GM23338 (cell line): Measurements from ENCODE around the gene ZNRF1. TPM values are rescaled to one million over a fixed set of nuclear protein-coding genes. Genes with fewer than 3 reads are reported as not detected.

Experiments used
- ATAC-seq: fragments of 200-7000 bp; cut with Tn5 transposase; 3 replicates; pipeline ENCODE4 v1.9.1; 2020
- DNase-seq: peaks from one replicate; pipeline ENCODE4 v3.0.0-alpha.2; 2015; ENCODE audit warnings: low spot score
- H2AFZ ChIP-seq: fragments of 200-600 bp; sonication (generic); 2 replicates; pipeline ENCODE4 v1.8.0; 2016; ENCODE audit warnings: antibody characterized with exemption, mild to moderate bottlenecking, moderate library complexity
- H3F3A ChIP-seq: fragments of 200-600 bp; sonication (generic); replicated peaks from 2 replicates; pipeline ENCODE4 v1.8.0; 2017; ENCODE audit warnings: antibody characterized with exemption, mixed run types, low read depth
- H3K27ac ChIP-seq: fragments of 200-600 bp; sonication (generic); 2 replicates; pipeline ENCODE4 v1.6.1; 2016; ENCODE audit warnings: low read depth
- H3K27me3 ChIP-seq: fragments of 200-600 bp; sonication (generic); 2 replicates; pipeline ENCODE4 v1.8.0; 2016; ENCODE audit warnings: mild to moderate bottlenecking, mixed run types, moderate library complexity; ENCODE audit not compliant: insufficient read depth
- H3K36me3 ChIP-seq: fragments of 200-600 bp; sonication (generic); 2 replicates; pipeline ENCODE4 v1.8.0; 2016; ENCODE audit warnings: mild to moderate bottlenecking; ENCODE audit not compliant: insufficient read depth
- H3K4me1 ChIP-seq: fragments of 200-600 bp; sonication (generic); 2 replicates; pipeline ENCODE4 v1.8.0; 2016; ENCODE audit warnings: mild to moderate bottlenecking, moderate library complexity; ENCODE audit not compliant: insufficient read depth
- H3K4me2 ChIP-seq: fragments of 200-600 bp; sonication (generic); 2 replicates; pipeline ENCODE4 v1.7.1; 2017; ENCODE audit warnings: mixed run types
- H3K4me3 ChIP-seq: fragments of 200-600 bp; sonication (generic); 2 replicates; pipeline ENCODE4 v1.6.1; 2016; ENCODE audit warnings: mixed run types
- H3K79me2 ChIP-seq: fragments of 200-600 bp; sonication (generic); replicated peaks from 2 replicates; pipeline ENCODE4 v1.8.0; 2017; ENCODE audit warnings: mild to moderate bottlenecking; ENCODE audit not compliant: insufficient read depth
- H3K9me2 ChIP-seq: fragments of 200-600 bp; sonication (generic); 2 replicates; pipeline ENCODE4 v1.8.0; 2017; ENCODE audit not compliant: insufficient read depth
- H4K20me1 ChIP-seq: fragments of 200-600 bp; sonication (generic); replicated peaks from 2 replicates; pipeline ENCODE4 v1.8.0; 2017; ENCODE audit warnings: mild to moderate bottlenecking; ENCODE audit not compliant: insufficient read depth
- H3K27ac Mint-ChIP-seq: 2 replicates; pipeline ENCODE4 v1.8.0; 2020; ENCODE audit warnings: inconsistent platforms, mild to moderate bottlenecking, moderate library complexity, mixed read lengths
- H3K27me3 Mint-ChIP-seq: 3 replicates; pipeline ENCODE4 v1.8.0; 2022; ENCODE audit warnings: low read depth, mild to moderate bottlenecking, moderate library complexity, mixed read lengths, inconsistent platforms; ENCODE audit not compliant: insufficient read depth, poor library complexity
- H3K36me3 Mint-ChIP-seq: 3 replicates; pipeline ENCODE4 v1.8.0; 2021; ENCODE audit warnings: low read depth, mild to moderate bottlenecking, inconsistent platforms, moderate library complexity, mixed read lengths
- H3K4me1 Mint-ChIP-seq: 3 replicates; pipeline ENCODE4 v1.8.0; 2020; ENCODE audit warnings: mild to moderate bottlenecking, inconsistent platforms, mixed read lengths
- H3K4me3 Mint-ChIP-seq: 3 replicates; pipeline ENCODE4 v1.8.0; 2021; ENCODE audit warnings: moderate library complexity, mild to moderate bottlenecking, inconsistent platforms, mixed read lengths
- H3K9me3 Mint-ChIP-seq: 3 replicates; pipeline ENCODE4 v1.8.0; 2020; ENCODE audit warnings: moderate library complexity, mild to moderate bottlenecking, inconsistent platforms, mixed read lengths
- CREB1 ChIP-seq: fragments of 250-450 bp; sonication (Bioruptor Pico); IDR thresholded peaks from 2 replicates; pipeline ENCODE4 v1.5.0; 2020; ENCODE audit warnings: low read depth, mild to moderate bottlenecking, moderate library complexity
- EZH2 ChIP-seq: fragments of 200-600 bp; sonication (generic); IDR thresholded peaks from one replicate; pipeline ENCODE4 v1.8.0; 2017; ENCODE audit warnings: antibody characterized with exemption, mild to moderate bottlenecking, low read depth; ENCODE audit not compliant: unreplicated experiment
- EZH2phosphoT487 ChIP-seq: fragments of 200-600 bp; sonication (generic); IDR thresholded peaks from one replicate; pipeline ENCODE4 v1.8.1; 2018; ENCODE audit warnings: antibody characterized with exemption; ENCODE audit not compliant: unreplicated experiment
- JUNB ChIP-seq: IDR thresholded peaks from one replicate; pipeline ENCODE4 v1.6.1; 2016; ENCODE audit warnings: antibody characterized with exemption; ENCODE audit not compliant: unreplicated experiment
- NANOG ChIP-seq: IDR thresholded peaks from 2 replicates; pipeline ENCODE4 v1.6.1; 2016; ENCODE audit warnings: antibody characterized with exemption, borderline replicate concordance
- POLR2AphosphoS5 ChIP-seq: IDR thresholded peaks from 2 replicates; pipeline ENCODE4 v1.6.1; 2016; ENCODE audit warnings: antibody characterized with exemption, low read depth
- REST ChIP-seq: IDR thresholded peaks from one replicate; pipeline ENCODE4 v1.6.1; 2018; ENCODE audit warnings: antibody characterized with exemption; ENCODE audit not compliant: unreplicated experiment
- STAT1 ChIP-seq: IDR thresholded peaks from one replicate; pipeline ENCODE4 v1.6.1; 2016; ENCODE audit warnings: antibody characterized with exemption; ENCODE audit not compliant: unreplicated experiment
- ZNF114 ChIP-seq: fragments of 250-450 bp; sonication (Bioruptor Pico); IDR thresholded peaks from 2 replicates; pipeline ENCODE4 v1.5.0; 2020; ENCODE audit warnings: mild to moderate bottlenecking, moderate library complexity
- ZNF331 ChIP-seq: fragments of 250-450 bp; sonication (Bioruptor Pico); IDR thresholded peaks from 2 replicates; pipeline ENCODE4 v1.5.0; 2020; ENCODE audit warnings: low read depth, mild to moderate bottlenecking, moderate library complexity
- ZNF462 ChIP-seq: fragments of 250-450 bp; sonication (Bioruptor Pico); IDR thresholded peaks from 2 replicates; pipeline ENCODE4 v1.5.0; 2020; ENCODE audit warnings: mild to moderate bottlenecking, moderate library complexity
- polyA plus RNA-seq: library from polyadenylated mRNA; unstranded; fragments of >200 nt; fragmentation: Nextera tagmentation; extraction: Ambion mirVana; gene quantifications from 2 replicates; pipeline ENCODE4 v1.2.1, GENCODE V29; 2016
- total RNA-seq: library from RNA; depleted of rRNA; stranded (reverse); fragments of >200 nt; shearing (Covaris generic); gene quantifications from 2 replicates; pipeline ENCODE4 v1.2.3, GENCODE V29; 2014
- TF ChIP-seq, protein P1 (sequence below): IDR thresholded peaks from 2 replicates; pipeline ENCODE4 v1.6.1; 2016; ENCODE audit warnings: antibody characterized with exemption
- TF ChIP-seq, protein P2 (sequence below), 2 experiments: fragments of 200-600 bp in 1 of 2; sonication (generic) in 1 of 2; conservative IDR thresholded peaks; 2 replicates each; pipeline versions ENCODE4 v1.5.1 to v1.6.1; 2016 to 2017; ENCODE audit warnings: antibody characterized with exemption in 2 of 2, low read depth in 2 of 2, mild to moderate bottlenecking in 2 of 2, moderate library complexity in 1 of 2

ZNRF1 gene
- total and polyA plus RNA-seq, 2 experiments from 2014 or later, result 22.4 to 42.1 TPM

- no peak for DNase-seq
- no peak overlapping the region for H3K4me3 Mint-ChIP-seq
Measured at GRCh38 chr16:74975591-74975990, 23.2 kb upstream of the ZNRF1 start.

More at GRCh38 chr16:74975591-74975990, 23.2 kb upstream of the ZNRF1 start:
- Histone ChIP-seq H3K9me2 (no peaks in the 10 kb centered on the region), H4K20me1 (peaks cover 1% of the 10 kb centered on the region), H3F3A (0 out of 2 replicates have a peak, but pooled peaks cover 3% of the 10 kb centered on the region), H2AFZ (no peak overlapping the region), H3K4me2 (no peak overlapping the region), H3K4me1 (no peaks in the 10 kb centered on the region), H3K79me2 (peaks cover 37% of the 10 kb centered on the region), H3K4me3 (no peak overlapping the region), H3K27me3 (no peaks in the 10 kb centered on the region), H3K36me3 (no peaks in the 10 kb centered on the region; the same call in none of the 2 replicates), H3K27ac (no peak overlapping the region)
- no peak for TF ChIP-seq ZNF331
- TF ChIP-seq ZNF462 (CRISPR knock-in tag), result no peak
- TF ChIP-seq EZH2, result no peak
- no peak for TF ChIP-seq POLR2AphosphoS5
- TF ChIP-seq REST, result no peak
- TF ChIP-seq NANOG, result no peak
- no peak for TF ChIP-seq STAT1
- no peak for TF ChIP-seq CREB1 (CRISPR knock-in tag)
- TF ChIP-seq ZNF114, result no peak
- no peak for TF ChIP-seq EZH2phosphoT487
- TF ChIP-seq, protein P1, sequence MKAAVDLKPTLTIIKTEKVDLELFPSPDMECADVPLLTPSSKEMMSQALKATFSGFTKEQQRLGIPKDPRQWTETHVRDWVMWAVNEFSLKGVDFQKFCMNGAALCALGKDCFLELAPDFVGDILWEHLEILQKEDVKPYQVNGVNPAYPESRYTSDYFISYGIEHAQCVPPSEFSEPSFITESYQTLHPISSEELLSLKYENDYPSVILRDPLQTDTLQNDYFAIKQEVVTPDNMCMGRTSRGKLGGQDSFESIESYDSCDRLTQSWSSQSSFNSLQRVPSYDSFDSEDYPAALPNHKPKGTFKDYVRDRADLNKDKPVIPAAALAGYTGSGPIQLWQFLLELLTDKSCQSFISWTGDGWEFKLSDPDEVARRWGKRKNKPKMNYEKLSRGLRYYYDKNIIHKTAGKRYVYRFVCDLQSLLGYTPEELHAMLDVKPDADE, result no peak
- TF ChIP-seq JUNB, result no peak
- TF ChIP-seq, protein P2, sequence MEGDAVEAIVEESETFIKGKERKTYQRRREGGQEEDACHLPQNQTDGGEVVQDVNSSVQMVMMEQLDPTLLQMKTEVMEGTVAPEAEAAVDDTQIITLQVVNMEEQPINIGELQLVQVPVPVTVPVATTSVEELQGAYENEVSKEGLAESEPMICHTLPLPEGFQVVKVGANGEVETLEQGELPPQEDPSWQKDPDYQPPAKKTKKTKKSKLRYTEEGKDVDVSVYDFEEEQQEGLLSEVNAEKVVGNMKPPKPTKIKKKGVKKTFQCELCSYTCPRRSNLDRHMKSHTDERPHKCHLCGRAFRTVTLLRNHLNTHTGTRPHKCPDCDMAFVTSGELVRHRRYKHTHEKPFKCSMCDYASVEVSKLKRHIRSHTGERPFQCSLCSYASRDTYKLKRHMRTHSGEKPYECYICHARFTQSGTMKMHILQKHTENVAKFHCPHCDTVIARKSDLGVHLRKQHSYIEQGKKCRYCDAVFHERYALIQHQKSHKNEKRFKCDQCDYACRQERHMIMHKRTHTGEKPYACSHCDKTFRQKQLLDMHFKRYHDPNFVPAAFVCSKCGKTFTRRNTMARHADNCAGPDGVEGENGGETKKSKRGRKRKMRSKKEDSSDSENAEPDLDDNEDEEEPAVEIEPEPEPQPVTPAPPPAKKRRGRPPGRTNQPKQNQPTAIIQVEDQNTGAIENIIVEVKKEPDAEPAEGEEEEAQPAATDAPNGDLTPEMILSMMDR (conservative IDR thresholded peaks at IDR 0.05; ENCODE audit: low read depth in 2 of 2), result no peak
- H3K9me3 Mint-ChIP-seq, result no peaks in the 10 kb centered on the region; the same call in 2 of the 3 replicates
- no peaks in the 10 kb centered on the region for H3K4me1 Mint-ChIP-seq
- peaks cover 4% of the 10 kb centered on the region for H3K27me3 Mint-ChIP-seq
- no peak overlapping the region for H3K27ac Mint-ChIP-seq
- ATAC-seq, result no peak
- peaks cover 23% of the 10 kb centered on the region for H3K36me3 Mint-ChIP-seq
